Activated CD4-positive, alpha-beta T cell treated with anti-CD3 and anti-CD28 coated beads for 24 hours (primary cell): ENCODE measurements around the gene CHST12.

ENCODE experiments used
- DNase-seq, 2 donors: peaks; one replicate each; pipeline ENCODE4 v3.0.0-alpha.2; 2020; ENCODE audit warnings: low read depth in 2 of 2

The CHST12 gene

GRCh38 chr7:2497500-2498336 is 94.3 kb downstream of the CHST12 start:
- DNase-seq, result no peak
